ENCODE data around the gene SLC35B1. TPM values are rescaled to one million over a fixed set of nuclear protein-coding genes. Genes with fewer than 3 reads are reported as not detected.

SLC35B1 gene
- total and polyA plus RNA-seq, 10 of the 15 experiments (the other 5 are each of a cell fraction or from before 2014, with no cell fraction given): 40.0 to 113 (median 51.6) TPM

GRCh38 chr17:49676276-49676868 lies 31.4 kb downstream of the SLC35B1 start:
- H3K4me1 ChIP-seq (ENCODE audit: control insufficient read depth, insufficient read depth, low read length): peaks cover 4% of the 10 kb centered on the region; the same call in 1 of the 2 replicates
- H3K36me3 ChIP-seq (ENCODE audit: control insufficient read depth in 2 of 2, insufficient read depth in 2 of 2, low read length in 1 of 2): no peaks in the 10 kb centered on the region; a peak in 1 of 4 replicates
- POLR2A ChIA-PET: interaction anchor here (0.8 to 1.6 kb wide), 5 partner anchors 20 to 759 kb away, joined by 4 to 9 read pairs (median 4); no protein-coding TSS in a partner anchor
- peak overlapping the region; percentile 80 for H3K4me3 ChIP-seq
- SMC1A ChIA-PET (ENCODE audit: uncharacterized antibody, unreplicated experiment): interaction anchor here (0.6 to 2.1 kb wide), 13 partner anchors 15 to 110 kb away, joined by 3 to 11 read pairs (median 4); no protein-coding TSS in a partner anchor
- H3K4me2 ChIP-seq (ENCODE audit: control insufficient read depth, insufficient read depth): peak overlapping the region; percentile 95
- H3K9ac ChIP-seq (ENCODE audit: control insufficient read depth, insufficient read depth, low read length): peak overlapping the region; percentile 83
- peak; percentile 95 for FAIRE-seq
- H3K27me3 ChIP-seq (replicated peaks in 1 of 2; ENCODE audit: control insufficient read depth in 2 of 2, insufficient read depth in 2 of 2, low read length in 1 of 2): no peaks in the 10 kb centered on the region
- peak; percentile 85 for DNase-seq (ENCODE audit: low read depth, low spot score)
- H3K9me3 ChIP-seq (replicated peaks; ENCODE audit: control insufficient read depth, insufficient read depth, low read length): no peaks in the 10 kb centered on the region
- intact Hi-C loops (cut with micrococcal nuclease; ENCODE audit: unreplicated experiment) (loop anchor here (5.0 kb wide), 1 partner anchor 39 kb away; no protein-coding TSS in a partner anchor), in situ Hi-C loops (cut with MboI) (no loop called here)
- no peak overlapping the region for H2AFZ ChIP-seq (ENCODE audit: control insufficient read depth, low read depth, low read length)
- peaks cover 3% of the 10 kb centered on the region; the same call in 1 of the 2 replicates for H4K20me1 ChIP-seq (ENCODE audit: control insufficient read depth, insufficient read depth)
- H3K27ac ChIP-seq (ENCODE audit: control insufficient read depth, insufficient read depth): peak overlapping the region; percentile 89
- RAD21 ChIA-PET (ENCODE audit: unreplicated experiment): interaction anchor here (0.7 to 1.4 kb wide), 8 partner anchors 26 to 110 kb away, joined by 3 to 7 read pairs (median 3); no protein-coding TSS in a partner anchor
- CTCF ChIA-PET: interaction anchor here (0.6 to 2.6 kb wide), 9 partner anchors 14 to 122 kb away, joined by 3 to 7 read pairs (median 4); no protein-coding TSS in a partner anchor
- H3K79me2 ChIP-seq (ENCODE audit: control insufficient read depth, insufficient read depth, low read length): peaks cover 51% of the 10 kb centered on the region
- no TSS peak for BruUV-seq (replicated peaks)
- ATAC-seq: peak; percentile 81
- WGBS (ENCODE audit: insufficient coverage, insufficient replicate concordance, low lambda C conversion rate, missing lambda C conversion rate): 0% methylated on average over 5 of the region's 5 CpGs
- TF ChIP-seq GATAD2B (conservative IDR thresholded peaks at IDR 0.05; ENCODE audit: low read depth): peak; percentile 86
- TF ChIP-seq ATF7 (IDR thresholded peaks at IDR 0.05; ENCODE audit: low read depth): peak; percentile 79
- TF ChIP-seq ESRRA (IDR thresholded peaks at IDR 0.05; ENCODE audit: low read length): no peak
- TF ChIP-seq, protein P1, sequence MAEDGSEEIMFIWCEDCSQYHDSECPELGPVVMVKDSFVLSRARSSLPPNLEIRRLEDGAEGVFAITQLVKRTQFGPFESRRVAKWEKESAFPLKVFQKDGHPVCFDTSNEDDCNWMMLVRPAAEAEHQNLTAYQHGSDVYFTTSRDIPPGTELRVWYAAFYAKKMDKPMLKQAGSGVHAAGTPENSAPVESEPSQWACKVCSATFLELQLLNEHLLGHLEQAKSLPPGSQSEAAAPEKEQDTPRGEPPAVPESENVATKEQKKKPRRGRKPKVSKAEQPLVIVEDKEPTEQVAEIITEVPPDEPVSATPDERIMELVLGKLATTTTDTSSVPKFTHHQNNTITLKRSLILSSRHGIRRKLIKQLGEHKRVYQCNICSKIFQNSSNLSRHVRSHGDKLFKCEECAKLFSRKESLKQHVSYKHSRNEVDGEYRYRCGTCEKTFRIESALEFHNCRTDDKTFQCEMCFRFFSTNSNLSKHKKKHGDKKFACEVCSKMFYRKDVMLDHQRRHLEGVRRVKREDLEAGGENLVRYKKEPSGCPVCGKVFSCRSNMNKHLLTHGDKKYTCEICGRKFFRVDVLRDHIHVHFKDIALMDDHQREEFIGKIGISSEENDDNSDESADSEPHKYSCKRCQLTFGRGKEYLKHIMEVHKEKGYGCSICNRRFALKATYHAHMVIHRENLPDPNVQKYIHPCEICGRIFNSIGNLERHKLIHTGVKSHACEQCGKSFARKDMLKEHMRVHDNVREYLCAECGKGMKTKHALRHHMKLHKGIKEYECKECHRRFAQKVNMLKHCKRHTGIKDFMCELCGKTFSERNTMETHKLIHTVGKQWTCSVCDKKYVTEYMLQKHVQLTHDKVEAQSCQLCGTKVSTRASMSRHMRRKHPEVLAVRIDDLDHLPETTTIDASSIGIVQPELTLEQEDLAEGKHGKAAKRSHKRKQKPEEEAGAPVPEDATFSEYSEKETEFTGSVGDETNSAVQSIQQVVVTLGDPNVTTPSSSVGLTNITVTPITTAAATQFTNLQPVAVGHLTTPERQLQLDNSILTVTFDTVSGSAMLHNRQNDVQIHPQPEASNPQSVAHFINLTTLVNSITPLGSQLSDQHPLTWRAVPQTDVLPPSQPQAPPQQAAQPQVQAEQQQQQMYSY (CRISPR knock-in tag; IDR thresholded peaks at IDR 0.05): no peak
- no peak; the same call in 1 of the 2 replicates for TF ChIP-seq CBX5 (IDR thresholded peaks at IDR 0.05; ENCODE audit: low read depth)
- TF ChIP-seq ZNF207 (IDR thresholded peaks at IDR 0.05; ENCODE audit: borderline replicate concordance): no peak; the same call in 1 of the 2 replicates
- peak; percentile 79 for TF ChIP-seq SKIL (IDR thresholded peaks at IDR 0.05; ENCODE audit: low read depth, poor library complexity, severe bottlenecking)
- no peak for TF ChIP-seq ELK1 (IDR thresholded peaks at IDR 0.05; ENCODE audit: low read depth, low read length)
- peak; percentile 100 for TF ChIP-seq BMI1 (IDR thresholded peaks at IDR 0.05; ENCODE audit: borderline replicate concordance)
- peak; percentile 83; the same call in 1 of the 2 replicates for TF ChIP-seq MTA3 (IDR thresholded peaks at IDR 0.05; ENCODE audit: borderline replicate concordance, low read length)
- peak; percentile 26; the same call in 1 of the 2 replicates for TF ChIP-seq NKRF (conservative IDR thresholded peaks at IDR 0.05)
- TF ChIP-seq NR2C2 (IDR thresholded peaks at IDR 0.05; ENCODE audit: borderline replicate concordance, control insufficient read depth, insufficient read length, low read depth): no peak
- TF ChIP-seq POLR2A (IDR thresholded peaks at IDR 0.05; ENCODE audit: low read depth, low read length): no peak
- no peak for TF ChIP-seq NRF1 (conservative IDR thresholded peaks at IDR 0.05; ENCODE audit: low read depth, low read length)
